Omental fat pad (tissue), 4 donors: Measurements from ENCODE around the gene LIF. TPM values are rescaled to one million over a fixed set of nuclear protein-coding genes. Genes with fewer than 3 reads are reported as not detected.

Source experiments
- ATAC-seq: fragments of 150-250 bp; one replicate; pipeline ENCODE4 v1.9.1; 2016; ENCODE audit warnings: mild to moderate bottlenecking, moderate library complexity; ENCODE audit not compliant: low FRiP score
- DNase-seq: peaks from one replicate; pipeline ENCODE4 v3.0.0-alpha.2; 2019; ENCODE audit warnings: low spot score
- total RNA-seq, 4 donors: library from RNA; depleted of rRNA; stranded (reverse); fragments of >200 nt; gene quantifications; one replicate each; pipeline ENCODE4 v1.1.0, GENCODE V29; 2016
- TF ChIP-seq, protein P1 (sequence below), 3 donors: fragments of 450-650 bp; IDR thresholded peaks; one replicate each; pipeline ENCODE4 v1.5.1; 2016 to 2017; ENCODE audit warnings: antibody characterized with exemption in 3 of 3, mild to moderate bottlenecking in 3 of 3, moderate library complexity in 2 of 3

The LIF gene
- 10 to 100 TPM in 2 of 4 donors, 1 to 10 TPM in 2; 1.3 to 74.7 (median 24.4) TPM for total RNA-seq

DNA sequence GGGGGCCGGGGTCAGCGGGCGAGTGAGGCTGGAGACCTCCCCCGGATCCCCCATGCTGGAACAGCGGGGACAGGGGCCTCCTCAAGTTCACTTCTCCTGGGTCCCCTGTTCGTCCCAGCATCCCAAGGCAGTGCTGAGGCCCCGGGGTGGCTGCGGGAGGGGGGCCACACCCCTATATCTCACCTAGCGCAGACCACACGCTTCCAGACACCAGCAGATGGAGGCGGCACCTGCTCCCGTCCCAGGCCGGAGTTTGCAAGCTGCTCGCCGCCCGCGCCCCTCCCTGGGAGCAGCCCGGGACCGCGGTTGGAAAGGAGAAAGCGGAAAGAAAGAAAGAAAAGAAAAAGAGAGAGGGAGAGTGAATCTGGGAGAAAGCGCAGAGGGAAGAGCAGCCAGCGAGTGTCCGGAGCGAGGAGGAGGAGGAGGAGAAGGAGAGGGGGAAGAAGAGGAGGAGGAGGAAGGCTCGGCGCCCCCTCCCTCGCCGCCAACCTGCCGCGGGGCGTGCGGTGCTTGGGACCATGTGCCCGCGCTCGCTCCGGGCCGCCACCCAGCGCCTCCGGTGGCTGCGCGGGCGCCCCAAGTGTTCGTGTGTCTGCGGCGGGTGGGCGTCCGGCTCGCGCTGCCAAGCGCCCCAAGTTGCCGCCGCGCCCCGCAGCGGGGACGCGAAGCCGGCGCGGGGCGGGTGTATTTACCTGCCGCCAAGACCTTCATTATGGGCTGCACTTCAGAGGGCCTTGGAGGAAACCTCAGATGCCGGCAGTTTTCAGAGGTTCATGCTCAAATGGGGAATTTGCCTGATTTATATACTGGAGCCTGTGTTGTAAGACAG is at the start of gene LIF:
Gene LIF, minus strand, starts transcription at position 775 of the 829 bp plus-strand sequence. Its CDS starts 64 bp downstream, at position 711.
- TF ChIP-seq, protein P1, sequence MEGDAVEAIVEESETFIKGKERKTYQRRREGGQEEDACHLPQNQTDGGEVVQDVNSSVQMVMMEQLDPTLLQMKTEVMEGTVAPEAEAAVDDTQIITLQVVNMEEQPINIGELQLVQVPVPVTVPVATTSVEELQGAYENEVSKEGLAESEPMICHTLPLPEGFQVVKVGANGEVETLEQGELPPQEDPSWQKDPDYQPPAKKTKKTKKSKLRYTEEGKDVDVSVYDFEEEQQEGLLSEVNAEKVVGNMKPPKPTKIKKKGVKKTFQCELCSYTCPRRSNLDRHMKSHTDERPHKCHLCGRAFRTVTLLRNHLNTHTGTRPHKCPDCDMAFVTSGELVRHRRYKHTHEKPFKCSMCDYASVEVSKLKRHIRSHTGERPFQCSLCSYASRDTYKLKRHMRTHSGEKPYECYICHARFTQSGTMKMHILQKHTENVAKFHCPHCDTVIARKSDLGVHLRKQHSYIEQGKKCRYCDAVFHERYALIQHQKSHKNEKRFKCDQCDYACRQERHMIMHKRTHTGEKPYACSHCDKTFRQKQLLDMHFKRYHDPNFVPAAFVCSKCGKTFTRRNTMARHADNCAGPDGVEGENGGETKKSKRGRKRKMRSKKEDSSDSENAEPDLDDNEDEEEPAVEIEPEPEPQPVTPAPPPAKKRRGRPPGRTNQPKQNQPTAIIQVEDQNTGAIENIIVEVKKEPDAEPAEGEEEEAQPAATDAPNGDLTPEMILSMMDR (IDR thresholded peaks at IDR 0.05) = no peak
- ATAC-seq (peak; percentile 9), DNase-seq (no peak)

DNA sequence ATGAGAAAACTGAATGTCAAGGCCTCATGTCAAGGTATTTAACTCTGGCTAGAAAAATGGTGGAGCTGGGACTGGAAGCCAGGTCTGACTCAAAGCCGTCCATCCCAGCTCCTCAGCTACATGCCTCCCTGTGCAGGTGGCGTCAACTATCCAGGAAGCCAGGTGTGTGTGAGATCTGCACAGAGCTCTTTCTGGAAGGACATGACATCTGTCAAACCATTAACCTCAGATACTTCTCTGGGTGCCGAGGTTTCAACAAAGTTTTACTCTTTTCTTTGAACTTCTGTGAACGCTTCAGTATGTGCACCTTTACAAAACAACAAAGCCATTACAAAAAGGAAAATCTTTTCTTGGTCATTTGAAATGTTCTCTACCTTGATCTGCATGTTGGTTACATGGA is 49.8 kb upstream of the LIF start:
- ATAC-seq = no peak
- DNase-seq = no peak
- TF ChIP-seq, protein P1 (IDR thresholded peaks at IDR 0.05) = no peak

DNA sequence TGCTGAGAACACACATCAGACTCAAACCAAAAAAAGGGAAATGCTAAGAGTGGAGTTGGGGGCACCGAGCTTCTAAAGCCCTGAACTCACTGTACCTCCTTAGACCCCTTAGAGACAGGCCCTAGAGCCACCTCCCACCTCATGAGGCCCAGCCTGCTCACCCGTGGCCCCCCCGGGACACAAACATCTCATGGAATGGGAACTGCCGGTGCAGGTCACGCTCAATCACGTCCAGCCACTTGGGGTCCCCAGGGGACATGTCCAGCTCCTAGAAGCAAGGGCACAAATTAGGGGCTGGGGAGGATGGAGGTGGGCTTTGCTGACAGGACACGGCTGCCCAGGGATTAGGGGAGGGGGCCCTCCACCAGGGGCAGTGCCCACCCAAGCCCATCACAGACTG is 49.0 kb upstream of the LIF start:
- no peak for DNase-seq
- ATAC-seq = no peak
- TF ChIP-seq, protein P1 (IDR thresholded peaks at IDR 0.05) = no peak

DNA sequence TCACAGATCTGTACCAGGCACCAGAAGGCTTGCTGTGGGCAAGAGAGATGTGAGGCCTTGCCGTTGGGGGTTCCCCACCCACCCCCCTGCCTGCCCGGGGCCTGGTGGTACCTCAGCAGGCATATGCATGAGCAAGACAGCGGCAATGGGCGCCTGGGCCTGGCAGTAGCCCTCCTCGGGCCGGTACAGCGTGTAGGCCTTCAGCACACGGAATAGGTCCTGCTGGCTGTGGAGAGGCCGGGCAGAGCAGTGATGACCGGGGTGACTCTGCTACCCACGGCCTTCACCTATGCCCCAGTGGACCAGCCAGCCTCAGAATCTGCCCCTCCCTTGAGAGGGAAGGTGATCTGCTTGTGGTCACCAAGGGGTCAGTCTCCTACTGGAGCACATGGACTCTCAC is 48.3 kb upstream of the LIF start:
- DNase-seq (no peak), ATAC-seq (no peak)
- TF ChIP-seq, protein P1 (IDR thresholded peaks at IDR 0.05) = no peak

DNA sequence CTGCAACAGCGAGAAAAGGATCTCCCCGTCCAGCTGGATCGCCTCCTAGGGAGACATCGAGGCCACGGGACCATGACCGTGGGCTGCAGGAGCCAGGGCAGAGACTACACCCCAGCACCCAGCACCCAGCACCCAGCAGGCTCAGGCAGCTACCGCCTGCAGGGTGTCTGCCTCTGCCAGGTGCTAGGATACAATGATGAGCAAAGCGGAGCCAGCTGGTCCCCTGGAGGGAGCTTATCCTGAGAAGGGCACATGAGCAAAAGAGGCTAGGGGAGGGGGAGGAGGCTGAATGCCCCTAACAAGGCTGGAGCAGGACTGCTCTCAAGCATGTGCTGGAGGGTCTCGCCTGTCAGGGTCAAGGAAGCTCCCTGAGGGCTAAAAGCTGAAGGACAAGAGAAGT is 47.5 kb upstream of the LIF start:
- no peak for ATAC-seq
- no peak for DNase-seq
- TF ChIP-seq, protein P1 (IDR thresholded peaks at IDR 0.05) = no peak

DNA sequence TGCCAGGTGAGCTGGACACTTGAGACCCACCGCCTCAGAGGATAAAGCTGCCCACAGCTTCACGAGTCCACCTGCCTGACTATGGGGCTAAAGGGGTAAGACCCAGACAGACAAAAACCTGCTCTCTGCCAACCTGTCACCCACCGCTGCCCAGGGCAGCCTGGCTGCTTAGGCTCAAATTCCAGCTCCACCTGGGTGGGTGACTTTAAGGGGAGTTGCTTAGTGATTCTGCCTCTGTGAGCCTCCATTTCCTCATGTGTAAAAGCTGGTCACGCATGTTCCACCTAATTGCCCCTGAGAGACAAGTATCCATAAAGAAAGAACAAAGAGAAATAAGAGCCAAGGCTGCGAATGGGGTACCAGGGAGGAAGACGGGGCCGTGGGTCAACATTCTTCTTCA is 46.5 kb upstream of the LIF start:
- TF ChIP-seq, protein P1 (IDR thresholded peaks at IDR 0.05) = no peak
- no peak for DNase-seq
- no peak for ATAC-seq
